Measurements from ENCODE around the gene EXD3. TPM values are rescaled to one million over a fixed set of nuclear protein-coding genes. Genes with fewer than 3 reads are reported as not detected.

The EXD3 gene
- total and polyA plus RNA-seq, 9 of the 15 experiments (the other 6 are each of a cell fraction or from before 2014, with no cell fraction given): 0.29 to 12.5 (median 3.9) TPM

- TF ChIP-seq ZNF318 (IDR thresholded peaks at IDR 0.05; ENCODE audit: borderline replicate concordance in 1 of 2, low read depth in 1 of 2): no peak
- TF ChIP-seq IRF1 (CRISPR knock-in tag; IDR thresholded peaks at IDR 0.05; ENCODE audit: borderline replicate concordance): no peak
- TF ChIP-seq HDGF (IDR thresholded peaks at IDR 0.05): no peak
- peak; percentile 52 to 67; a peak in 1 of 4 replicates for TF ChIP-seq FOXK2 (conservative IDR thresholded peaks at IDR 0.05 in 1 of 2, IDR thresholded peaks at IDR 0.05 in 1 of 2; ENCODE audit: low read depth in 2 of 2)
- TF ChIP-seq ZNF766 (CRISPR knock-in tag; conservative IDR thresholded peaks at IDR 0.05): 0 out of 2 replicates have a peak, but pooled peaks have one; percentile 41
- TF ChIP-seq REST (IDR thresholded peaks at IDR 0.05; ENCODE audit: borderline replicate concordance): 0 out of 2 replicates have a peak, but pooled peaks have one; percentile 25
- 0 out of 2 replicates have a peak, but pooled peaks have one; percentile 11 for TF ChIP-seq REST (CRISPR knock-in tag; IDR thresholded peaks at IDR 0.05; ENCODE audit: low read depth)
These were observed 146.3 kb downstream of the EXD3 start (continued) for GRCh38 chr9:137276473-137277328.
